VCaP (cell line): Measurements from ENCODE around the gene TUBGCP6.
A peak's percentile ranks its signal among the peaks of the same experiment; 100 is the strongest.
"Not testable (repeated sequence)": the region's sequence is repeated elsewhere in the genome, so short reads cannot be mapped to it uniquely, and the experiment has no call there.

Experiments
- H3K27ac ChIP-seq: fragments of 450-650 bp; 2 replicates; pipeline ENCODE4 v1.5.1; 2017
- CTCF ChIP-seq: fragments of 450-650 bp; conservative IDR thresholded peaks from 2 replicates; pipeline ENCODE4 v1.5.1; 2017; ENCODE audit warnings: mild to moderate bottlenecking, moderate library complexity

Gene TUBGCP6

GRCh38 chr22:50277761-50278160, 32.9 kb upstream of the TUBGCP6 start:
- no peak for TF ChIP-seq CTCF
- H3K27ac ChIP-seq = no peak overlapping the region

- H3K27ac ChIP-seq = no peak overlapping the region
- no peak for TF ChIP-seq CTCF
Observed at GRCh38 chr22:50276143-50276542, 31.3 kb upstream of the TUBGCP6 start.

- H3K27ac ChIP-seq = no peak overlapping the region
- no peak for TF ChIP-seq CTCF
Observed at GRCh38 chr22:50275181-50276055, 30.6 kb upstream of the TUBGCP6 start.

GRCh38 chr22:50274771-50275170, 29.9 kb upstream of the TUBGCP6 start:
- no peak overlapping the region for H3K27ac ChIP-seq
- no peak for TF ChIP-seq CTCF

GRCh38 chr22:50274311-50274710, 29.5 kb upstream of the TUBGCP6 start:
- H3K27ac ChIP-seq = no peak overlapping the region

GRCh38 chr22:50273781-50274180, 29.0 kb upstream of the TUBGCP6 start:
- H3K27ac ChIP-seq = not testable (repeated sequence)

More at GRCh38 chr22:50274311-50274710, 29.5 kb upstream of the TUBGCP6 start:
- no peak for TF ChIP-seq CTCF

- H3K27ac ChIP-seq = not testable (repeated sequence)
Observed at GRCh38 chr22:50273352-50273751, 28.5 kb upstream of the TUBGCP6 start.

- TF ChIP-seq CTCF = no peak
- H3K27ac ChIP-seq = peak overlapping the region; percentile 85
Observed at GRCh38 chr22:50272044-50272802, 27.4 kb upstream of the TUBGCP6 start.
